ENCODE results near the gene LRRC7.

- TF ChIP-seq EP300 (IDR thresholded peaks at IDR 0.05) (no peak), POLR2A (IDR thresholded peaks at IDR 0.05) (no peak)
Observed at GRCh38 chr1:69852151-69852550, 284.4 kb downstream of the LRRC7 start.

All from gastroesophageal sphincter (tissue), 2 donors.